ENCODE data around the gene TRAM2. TPM values are rescaled to one million over a fixed set of nuclear protein-coding genes. Genes with fewer than 3 reads are reported as not detected.

The TRAM2 gene
- total and polyA plus RNA-seq, 3 donors from 2014 or later, result 21.1 to 34.7 (median 26.1) TPM

- Histone ChIP-seq H3K9me3 (no peaks in the 10 kb centered on the region), H3K36me3 (ENCODE audit: low read depth, missing control alignments) (no peaks in the 10 kb centered on the region), H3K27me3 (no peaks in the 10 kb centered on the region), H3K4me3 (no peak overlapping the region), H3K4me1 (peaks cover 32% of the 10 kb centered on the region), H3K27ac (peak overlapping the region in 1 of 2 donors; percentile 73)
- DNase-seq, result no peak
- intact Hi-C loops (cut with DNase I; ENCODE audit: low total_unique reads), result no loop called here
- 54 to 59% methylated on average over 6 of the region's 6 CpGs for WGBS, 2 donors
- TF ChIP-seq, protein P1, sequence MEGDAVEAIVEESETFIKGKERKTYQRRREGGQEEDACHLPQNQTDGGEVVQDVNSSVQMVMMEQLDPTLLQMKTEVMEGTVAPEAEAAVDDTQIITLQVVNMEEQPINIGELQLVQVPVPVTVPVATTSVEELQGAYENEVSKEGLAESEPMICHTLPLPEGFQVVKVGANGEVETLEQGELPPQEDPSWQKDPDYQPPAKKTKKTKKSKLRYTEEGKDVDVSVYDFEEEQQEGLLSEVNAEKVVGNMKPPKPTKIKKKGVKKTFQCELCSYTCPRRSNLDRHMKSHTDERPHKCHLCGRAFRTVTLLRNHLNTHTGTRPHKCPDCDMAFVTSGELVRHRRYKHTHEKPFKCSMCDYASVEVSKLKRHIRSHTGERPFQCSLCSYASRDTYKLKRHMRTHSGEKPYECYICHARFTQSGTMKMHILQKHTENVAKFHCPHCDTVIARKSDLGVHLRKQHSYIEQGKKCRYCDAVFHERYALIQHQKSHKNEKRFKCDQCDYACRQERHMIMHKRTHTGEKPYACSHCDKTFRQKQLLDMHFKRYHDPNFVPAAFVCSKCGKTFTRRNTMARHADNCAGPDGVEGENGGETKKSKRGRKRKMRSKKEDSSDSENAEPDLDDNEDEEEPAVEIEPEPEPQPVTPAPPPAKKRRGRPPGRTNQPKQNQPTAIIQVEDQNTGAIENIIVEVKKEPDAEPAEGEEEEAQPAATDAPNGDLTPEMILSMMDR (IDR thresholded peaks at IDR 0.05), result no peak
- no peak for TF ChIP-seq POLR2A (IDR thresholded peaks at IDR 0.05)
Observed at GRCh38 chr6:52541135-52541534, 35.7 kb downstream of the TRAM2 start.

DNA sequence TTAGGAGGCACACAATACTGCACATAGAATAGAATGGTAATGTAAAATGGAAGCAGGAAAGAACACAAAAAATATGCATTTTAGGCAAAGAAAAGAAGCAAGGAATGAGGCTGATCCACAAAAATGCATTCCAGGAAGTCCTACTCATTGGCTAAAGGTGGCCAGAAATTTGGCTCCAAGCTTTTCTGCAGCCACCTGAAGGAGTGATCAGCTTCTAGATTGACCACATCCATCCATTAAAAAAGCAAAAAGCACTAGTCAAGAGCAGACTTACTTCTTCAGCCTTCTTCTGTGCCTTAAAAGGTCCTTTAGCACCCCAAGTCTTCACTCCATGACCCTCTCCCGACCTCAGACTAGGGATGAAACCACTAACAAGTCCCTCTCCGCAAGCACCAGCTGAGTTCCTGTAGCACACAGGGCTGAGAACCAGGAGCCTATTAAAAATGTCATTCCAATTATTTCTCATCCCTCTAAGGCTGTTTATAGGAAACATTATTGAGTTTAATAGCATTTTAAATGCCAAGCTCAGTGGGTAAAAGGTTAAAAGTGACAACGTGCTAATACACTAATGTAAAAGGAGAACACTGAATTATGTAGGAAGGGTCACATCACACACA lies 36.5 kb downstream of the TRAM2 start:
- peak overlapping the region in 1 of 2 donors; percentile 6 for H3K27ac ChIP-seq
- no peaks in the 10 kb centered on the region for H3K36me3 ChIP-seq (ENCODE audit: low read depth, missing control alignments)
- no peak for DNase-seq
- no peak overlapping the region for H3K4me3 ChIP-seq
- peaks cover 25% of the 10 kb centered on the region for H3K4me1 ChIP-seq
- no peaks in the 10 kb centered on the region for H3K9me3 ChIP-seq
- TF ChIP-seq POLR2A (IDR thresholded peaks at IDR 0.05), result no peak
- TF ChIP-seq, protein P1 (IDR thresholded peaks at IDR 0.05), result no peak
- no peaks in the 10 kb centered on the region for H3K27me3 ChIP-seq
- intact Hi-C loops (cut with DNase I; ENCODE audit: low total_unique reads), result no loop called here
- WGBS, 2 donors, result 52 to 69% methylated on average over 3 of the region's 3 CpGs

DNA sequence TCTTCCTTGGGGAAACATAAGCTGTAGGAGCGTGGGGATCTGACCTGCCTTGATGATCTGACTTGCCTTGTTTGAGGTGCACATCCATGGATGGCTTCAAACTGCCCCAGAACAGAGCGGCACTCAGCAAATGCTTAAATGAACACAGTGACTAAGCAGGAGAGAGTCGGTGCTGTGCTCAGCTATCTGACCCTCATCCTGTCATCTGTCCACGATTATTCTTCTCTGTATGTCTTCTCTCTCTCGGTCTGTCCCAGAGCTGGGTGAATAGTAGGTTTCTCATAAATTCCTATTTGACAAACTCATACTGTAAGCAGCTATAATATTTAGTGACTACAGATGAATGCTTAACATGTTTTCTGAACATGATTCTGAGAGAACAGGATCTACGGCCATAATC lies 37.3 kb downstream of the TRAM2 start:
- H3K4me1 ChIP-seq, result peaks cover 18% of the 10 kb centered on the region
- H3K27me3 ChIP-seq, result no peaks in the 10 kb centered on the region
- intact Hi-C loops (cut with DNase I; ENCODE audit: low total_unique reads), result no loop called here
- no peaks in the 10 kb centered on the region for H3K9me3 ChIP-seq
- DNase-seq, result no peak
- TF ChIP-seq POLR2A (IDR thresholded peaks at IDR 0.05), result no peak
- TF ChIP-seq, protein P1 (IDR thresholded peaks at IDR 0.05), result no peak
- H3K36me3 ChIP-seq (ENCODE audit: low read depth, missing control alignments), result no peaks in the 10 kb centered on the region
- 68 to 71% methylated on average over 6 of the region's 6 CpGs for WGBS, 2 donors
- no peak overlapping the region for H3K4me3 ChIP-seq
- H3K27ac ChIP-seq, result peak overlapping the region in 1 of 2 donors; percentile 6

DNA sequence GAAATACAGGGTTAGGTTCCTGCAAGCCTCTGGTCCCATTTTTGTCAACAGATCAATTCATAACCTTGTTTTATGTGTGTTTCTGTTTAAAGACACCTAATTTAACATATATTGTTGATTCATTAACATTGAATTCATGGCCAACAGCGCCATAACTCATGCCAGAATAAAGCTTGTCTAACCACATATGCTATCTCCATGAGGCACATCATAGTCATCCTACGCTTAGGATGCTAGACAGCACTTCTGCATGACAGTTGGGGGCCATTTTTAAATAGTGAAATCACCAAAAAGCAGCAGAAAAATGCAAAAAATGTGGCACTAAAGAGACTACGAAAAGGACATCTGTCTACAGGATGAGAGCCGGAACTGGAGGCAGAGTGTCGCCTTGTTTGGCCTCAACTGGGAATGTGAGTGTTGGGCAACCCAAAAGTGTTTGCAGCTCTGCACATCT lies 37.9 kb downstream of the TRAM2 start:
- H3K9me3 ChIP-seq, result no peaks in the 10 kb centered on the region
- intact Hi-C loops (cut with DNase I; ENCODE audit: low total_unique reads), result no loop called here
- H3K4me3 ChIP-seq, result no peak overlapping the region
- TF ChIP-seq POLR2A (IDR thresholded peaks at IDR 0.05), result no peak
- TF ChIP-seq, protein P1 (IDR thresholded peaks at IDR 0.05), result no peak
- DNase-seq, result no peak
- no peak overlapping the region for H3K27ac ChIP-seq
- H3K36me3 ChIP-seq (ENCODE audit: low read depth, missing control alignments), result no peaks in the 10 kb centered on the region
- WGBS, 2 donors, result 93 to 96% methylated on average over 5 of the region's 5 CpGs
- H3K4me1 ChIP-seq, result peaks cover 11% of the 10 kb centered on the region
- no peaks in the 10 kb centered on the region for H3K27me3 ChIP-seq

Measured in testis (tissue), 3 donors.